Measurements from ENCODE around the gene OST4.

DNA sequence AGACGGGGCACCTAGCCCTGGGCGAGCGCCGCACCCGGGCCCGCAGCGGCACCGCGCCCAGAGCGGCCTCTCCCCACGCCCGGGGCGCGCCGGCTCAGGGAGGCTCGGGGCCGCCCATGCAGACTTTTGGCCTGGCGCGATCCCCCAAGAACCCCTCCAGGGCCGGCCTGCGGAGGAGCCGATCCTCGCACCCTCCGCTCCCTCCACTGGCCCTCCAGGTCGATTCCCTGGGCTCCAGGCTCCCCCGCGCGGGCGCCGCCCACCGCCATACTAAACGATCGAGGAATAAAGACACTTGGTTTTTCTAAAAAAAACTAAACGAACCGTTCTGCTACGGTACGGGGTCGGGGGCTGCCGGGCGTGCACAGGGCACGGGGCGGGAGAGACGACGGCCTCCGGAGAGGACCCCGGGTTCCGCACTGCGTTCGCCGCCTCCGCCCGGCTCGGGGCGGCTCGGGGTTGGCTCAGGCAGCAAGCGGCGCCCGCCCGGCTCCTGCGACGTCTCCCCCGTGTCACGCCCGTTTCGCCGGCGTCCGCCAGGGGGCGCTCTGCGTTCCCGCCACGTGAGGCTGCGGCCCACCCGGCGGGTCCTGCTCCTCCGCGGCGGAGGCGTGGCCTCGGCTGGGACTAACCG lies 14.8 kb upstream of the OST4 start:
- TF ChIP-seq CTCF (IDR thresholded peaks at IDR 0.05), result peak; percentile 86 to 93 (median 89)
- peak in 1 of 2 donors; percentile 50 for TF ChIP-seq POLR2A (IDR thresholded peaks at IDR 0.05)

All from vagina (tissue), 2 donors.